ENCODE measurements around the gene INPP5E.

- no peak for TF ChIP-seq CTCF (IDR thresholded peaks at IDR 0.05; ENCODE audit: low read length)
- no peak for TF ChIP-seq EZH2 (optimal IDR thresholded peaks at IDR 0.05; ENCODE audit: low read depth, low read length)
- TF ChIP-seq EZH2phosphoT487 (IDR thresholded peaks at IDR 0.05; ENCODE audit: low read length), result no peak
Measured at GRCh38 chr9:136474021-136474640, 34.5 kb upstream of the INPP5E start.

All from MM.1S (cell line).